ENCODE measurements around the gene PCYT1B.
"Not testable (repeated sequence)": the region's sequence is repeated elsewhere in the genome, so short reads cannot be mapped to it uniquely, and the experiment has no call there.

PCYT1B gene

GRCh38 chrX:24657671-24658386 lies 10.7 kb upstream of the PCYT1B start:
- no peak for DNase-seq (ENCODE audit: low read depth)
- H3K4me3 ChIP-seq (ENCODE audit: low read depth, low read length), result no peak overlapping the region
- TF ChIP-seq MYC (IDR thresholded peaks at IDR 0.05; ENCODE audit: low read depth, low read length) (no peak), CTCF (IDR thresholded peaks at IDR 0.05; ENCODE audit: low read depth, low read length) (no peak), POLR2A (IDR thresholded peaks at IDR 0.05; ENCODE audit: extremely low read depth, insufficient read length) (no peak)
- TF ChIP-seq, protein P1, sequence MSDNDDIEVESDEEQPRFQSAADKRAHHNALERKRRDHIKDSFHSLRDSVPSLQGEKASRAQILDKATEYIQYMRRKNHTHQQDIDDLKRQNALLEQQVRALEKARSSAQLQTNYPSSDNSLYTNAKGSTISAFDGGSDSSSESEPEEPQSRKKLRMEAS (IDR thresholded peaks at IDR 0.05; ENCODE audit: low read depth, low read length), result no peak

DNA sequence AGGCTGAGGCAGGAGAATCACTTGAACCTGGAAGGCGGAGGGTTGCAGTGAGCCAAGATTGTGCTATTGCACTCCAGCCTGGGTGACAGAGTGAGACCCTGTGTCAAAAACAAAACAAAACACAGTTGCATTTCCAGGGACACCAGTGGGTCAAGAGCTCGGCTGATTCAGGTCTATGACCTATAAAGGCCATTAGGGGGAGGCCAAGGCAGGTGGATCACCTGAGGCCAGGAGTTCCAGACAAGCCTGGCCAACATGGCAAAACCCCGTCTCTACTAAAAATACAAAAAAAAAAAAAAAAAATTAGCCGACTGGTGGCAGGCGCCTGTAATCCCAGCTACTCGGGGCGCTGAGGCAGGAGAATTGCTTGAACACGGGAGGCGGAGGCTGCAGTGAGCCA lies 8.5 kb upstream of the PCYT1B start:
- not testable (repeated sequence) for DNase-seq (ENCODE audit: low read depth); H3K4me3 ChIP-seq (ENCODE audit: low read depth, low read length)

DNA sequence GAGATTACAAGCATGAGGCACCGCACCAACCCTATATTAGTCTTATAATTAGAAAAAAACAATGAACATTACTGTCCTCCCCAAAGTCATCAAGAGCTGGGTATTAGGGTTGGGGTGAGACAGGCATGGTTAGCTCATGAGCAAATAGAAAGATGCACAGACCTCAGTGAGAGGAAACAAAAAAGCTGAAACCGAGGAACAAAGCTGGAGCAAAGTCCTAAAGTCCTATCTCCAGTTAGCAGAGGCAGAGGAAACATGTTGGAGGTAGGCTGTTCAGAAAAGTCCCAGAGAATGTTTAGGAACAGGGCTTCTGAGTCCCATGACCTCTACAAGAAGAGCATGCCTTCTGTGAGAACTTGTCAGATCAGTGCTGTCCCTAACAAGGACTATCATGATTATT lies 4.6 kb upstream of the PCYT1B start:
- H3K4me3 ChIP-seq (ENCODE audit: low read depth, low read length), result no peak overlapping the region
- no peak for DNase-seq (ENCODE audit: low read depth)
- TF ChIP-seq, protein P1 (IDR thresholded peaks at IDR 0.05; ENCODE audit: low read depth, low read length), result no peak
- TF ChIP-seq MYC (IDR thresholded peaks at IDR 0.05; ENCODE audit: low read depth, low read length), result no peak
- no peak for TF ChIP-seq POLR2A (IDR thresholded peaks at IDR 0.05; ENCODE audit: extremely low read depth, insufficient read length)
- no peak for TF ChIP-seq CTCF (IDR thresholded peaks at IDR 0.05; ENCODE audit: low read depth, low read length)

DNA sequence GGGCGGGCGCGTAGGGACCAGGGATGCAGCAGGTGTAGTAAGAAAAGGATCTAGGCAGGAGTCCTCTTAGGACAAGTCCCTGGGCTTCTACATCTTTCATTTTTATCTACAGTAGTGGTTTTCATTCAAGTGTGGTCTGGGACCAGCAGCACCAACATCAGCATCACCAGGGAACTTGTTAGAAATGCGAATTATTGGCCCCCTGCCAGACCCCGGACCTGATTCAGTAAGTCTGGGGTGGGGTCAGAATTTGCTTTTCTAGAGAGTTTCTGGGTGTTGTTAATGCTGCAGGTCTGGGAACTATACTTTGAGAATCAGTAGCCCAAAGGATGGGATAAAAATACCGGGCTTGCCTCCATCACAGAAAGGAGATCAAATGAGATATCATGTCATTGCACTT lies 1.3 kb upstream of the PCYT1B start:
- TF ChIP-seq CTCF (IDR thresholded peaks at IDR 0.05; ENCODE audit: low read depth, low read length), result no peak
- no peak for TF ChIP-seq MYC (IDR thresholded peaks at IDR 0.05; ENCODE audit: low read depth, low read length)
- TF ChIP-seq, protein P1 (IDR thresholded peaks at IDR 0.05; ENCODE audit: low read depth, low read length), result no peak
- TF ChIP-seq POLR2A (IDR thresholded peaks at IDR 0.05; ENCODE audit: extremely low read depth, insufficient read length), result no peak
- H3K4me3 ChIP-seq (ENCODE audit: low read depth, low read length), result no peak overlapping the region
- DNase-seq (ENCODE audit: low read depth), result no peak

- peak; percentile 6 for DNase-seq (ENCODE audit: low read depth)
- no peak overlapping the region for H3K4me3 ChIP-seq (ENCODE audit: low read depth, low read length)
- TF ChIP-seq, protein P1 (IDR thresholded peaks at IDR 0.05; ENCODE audit: low read depth, low read length), result no peak
- TF ChIP-seq CTCF (IDR thresholded peaks at IDR 0.05; ENCODE audit: low read depth, low read length), result no peak
- TF ChIP-seq POLR2A (IDR thresholded peaks at IDR 0.05; ENCODE audit: extremely low read depth, insufficient read length), result no peak
- TF ChIP-seq MYC (IDR thresholded peaks at IDR 0.05; ENCODE audit: low read depth, low read length), result no peak
Measured at GRCh38 chrX:24646745-24647182, 383 bp downstream of the PCYT1B start.

DNA sequence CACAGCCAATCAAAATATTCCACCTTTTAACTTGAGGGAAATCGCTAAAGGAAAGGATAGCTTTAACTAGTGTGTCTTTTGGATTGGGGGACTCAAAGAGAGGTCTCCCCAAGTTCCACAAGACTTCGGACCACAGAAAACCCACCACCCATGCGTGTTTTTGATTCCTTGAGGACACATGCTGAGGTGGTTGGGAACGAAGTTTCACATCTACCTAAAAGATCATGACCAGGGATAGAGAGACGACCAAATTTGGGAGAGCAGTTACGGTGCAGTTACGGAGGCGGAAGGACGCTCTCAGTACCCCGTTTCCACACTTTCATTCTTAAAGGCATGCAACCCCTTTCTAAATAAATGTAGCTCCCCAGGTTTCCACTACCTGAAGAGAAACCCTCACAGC lies 1.1 kb downstream of the PCYT1B start:
- DNase-seq (ENCODE audit: low read depth), result no peak
- peak overlapping the region; percentile 13 for H3K4me3 ChIP-seq (ENCODE audit: low read depth, low read length)
- TF ChIP-seq CTCF (IDR thresholded peaks at IDR 0.05; ENCODE audit: low read depth, low read length) (no peak), MYC (IDR thresholded peaks at IDR 0.05; ENCODE audit: low read depth, low read length) (no peak), POLR2A (IDR thresholded peaks at IDR 0.05; ENCODE audit: extremely low read depth, insufficient read length) (no peak)
- TF ChIP-seq, protein P1 (IDR thresholded peaks at IDR 0.05; ENCODE audit: low read depth, low read length), result no peak

All from NB4 (cell line).